B cell (primary cell): ENCODE results near the gene CCT4. TPM values are rescaled to one million over a fixed set of nuclear protein-coding genes. Genes with fewer than 3 reads are reported as not detected.
A peak's percentile ranks its signal among the peaks of the same experiment; 100 is the strongest.

Experiments used
- ATAC-seq: fragments of 200-7000 bp; cut with Tn5 transposase; one replicate; pipeline ENCODE4 v1.10.0; 2021; ENCODE audit warnings: low read depth, mild to moderate bottlenecking, moderate number of reproducible peaks, moderate library complexity
- CTCF ChIA-PET: fragments of 350-600 bp; sonication (Branson Sonifier 250); formaldehyde crosslinking; loops from one replicate; lab custom pipeline; 2021; ENCODE audit warnings: antibody characterized with exemption, inconsistent platforms; lab: Charles Lee
- POLR2A ChIA-PET: fragments of 350-600 bp; sonication (Branson Sonifier 250); formaldehyde crosslinking; loops from one replicate; lab custom pipeline; 2021; ENCODE audit warnings: antibody characterized with exemption; lab: Charles Lee
- DNase-seq: peaks from one replicate; pipeline ENCODE4 v3.0.0; 2013
- H2AFZ ChIP-seq: 2 replicates; pipeline ENCODE4 v1.6.1; 2012; ENCODE audit warnings: mild to moderate bottlenecking, low read depth, low read length; ENCODE audit not compliant: insufficient read depth, poor library complexity, severe bottlenecking
- H3K27ac ChIP-seq, 2 donors: 1 replicate in 1 of 2; 2 replicates in 1 of 2; pipeline ENCODE4 v1.5.1; 2012 to 2013; ENCODE audit warnings: low read length in 2 of 2, mild to moderate bottlenecking in 2 of 2, moderate library complexity in 1 of 2
- H3K27me3 ChIP-seq, 4 experiments: fragments of 200-600 bp in 1 of 4; sonication (generic) in 1 of 4; replicated peaks in 1 of 4; 1 replicate in 2 of 4; 2 replicates in 2 of 4; pipeline versions ENCODE4 v1.6.1 to v1.7.0; 2013 to 2016; ENCODE audit warnings: low read length in 3 of 4, mild to moderate bottlenecking in 2 of 4, mixed read lengths in 1 of 4, moderate library complexity in 1 of 4; ENCODE audit not compliant: insufficient read depth in 4 of 4, control insufficient read depth in 3 of 4; ENCODE audit errors: control extremely low read depth in 1 of 4
- H3K36me3 ChIP-seq, 2 experiments: replicated peaks in 1 of 2; 1 replicate in 1 of 2; 2 replicates in 1 of 2; pipeline versions ENCODE4 v1.6.1 to v1.7.1; 2013; ENCODE audit warnings: low read length in 1 of 2; ENCODE audit not compliant: insufficient read depth in 2 of 2, control insufficient read depth in 1 of 2; ENCODE audit errors: control extremely low read depth in 1 of 2, extremely low read depth in 1 of 2
- H3K4me1 ChIP-seq, 2 donors: fragments of 200-600 bp in 1 of 2; sonication (generic) in 1 of 2; 1 replicate in 1 of 2; 2 replicates in 1 of 2; pipeline versions ENCODE4 v1.5.1 to v1.6.1; 2013 to 2017; ENCODE audit warnings: low read length in 2 of 2; ENCODE audit not compliant: control insufficient read depth in 2 of 2, insufficient read depth in 2 of 2
- H3K4me2 ChIP-seq: replicated peaks from 2 replicates; pipeline ENCODE3; 2012; ENCODE audit warnings: mild to moderate bottlenecking, low read depth, low read length; ENCODE audit not compliant: poor library complexity, severe bottlenecking
- H3K4me3 ChIP-seq, 5 experiments: fragments of 200-600 bp in 1 of 5; sonication (generic) in 1 of 5; 1 replicate in 3 of 5; 2 replicates in 2 of 5; pipeline versions ENCODE4 v1.5.1 to v1.7.0; 2011 to 2016; ENCODE audit warnings: low read length in 4 of 5, mild to moderate bottlenecking in 4 of 5, low read depth in 2 of 5, control low read depth in 1 of 5, moderate library complexity in 1 of 5; ENCODE audit not compliant: insufficient read depth in 1 of 5; ENCODE audit errors: control extremely low read depth in 1 of 5, extremely low read depth in 1 of 5
- H3K79me2 ChIP-seq: fragments of 200-600 bp; sonication (generic); one replicate; pipeline ENCODE4 v1.6.0; 2016; ENCODE audit warnings: low read length; ENCODE audit not compliant: control insufficient read depth, insufficient read depth
- H3K9ac ChIP-seq: fragments of 200-600 bp; sonication (generic); 2 replicates; pipeline ENCODE4 v1.6.1; 2017; ENCODE audit warnings: mild to moderate bottlenecking, low read length, moderate library complexity
- H3K9me3 ChIP-seq, 3 donors: one replicate each; pipeline versions ENCODE4 v1.6.1 to v1.7.1; 2013; ENCODE audit warnings: low read length in 2 of 3; ENCODE audit not compliant: control insufficient read depth in 2 of 3, insufficient read depth in 1 of 3; ENCODE audit errors: control extremely low read depth in 1 of 3
- H4K20me1 ChIP-seq: 2 replicates; pipeline ENCODE4 v1.6.0; 2012; ENCODE audit warnings: mild to moderate bottlenecking, low read length; ENCODE audit not compliant: insufficient read depth, control insufficient read depth, poor library complexity, severe bottlenecking
- H3K27ac Mint-ChIP-seq: one replicate; pipeline ENCODE4 v1.8.0; 2021; ENCODE audit warnings: mixed read lengths
- H3K27me3 Mint-ChIP-seq: one replicate; pipeline ENCODE4 v1.8.0; 2021; ENCODE audit warnings: mixed read lengths
- H3K4me1 Mint-ChIP-seq: one replicate; pipeline ENCODE4 v1.8.0; 2021; ENCODE audit warnings: mixed read lengths
- H3K4me3 Mint-ChIP-seq: one replicate; pipeline ENCODE4 v1.8.0; 2021; ENCODE audit warnings: mixed read lengths
- H3K9me3 Mint-ChIP-seq: one replicate; pipeline ENCODE4 v1.8.0; 2022; ENCODE audit warnings: mixed read lengths; ENCODE audit not compliant: insufficient read depth
- CTCF ChIP-seq: fragments of 200-600 bp; IDR thresholded peaks from one replicate; pipeline ENCODE4 v1.8.0; 2022; ENCODE audit warnings: antibody characterized with exemption, mild to moderate bottlenecking
- EZH2 ChIP-seq: IDR thresholded peaks from 2 replicates; pipeline ENCODE4 v1.6.1; 2012; ENCODE audit warnings: borderline replicate concordance, low read depth, mild to moderate bottlenecking, moderate library complexity, low read length; ENCODE audit not compliant: insufficient read depth, poor library complexity, severe bottlenecking
- WGBS: methylation state at CpG from one replicate; pipeline ENCODE4 v1.1.5; 2013; ENCODE audit warnings: missing lambda C conversion rate; ENCODE audit not compliant: insufficient coverage; 5-methylcytosine and 5-hydroxymethylcytosine counted together
- intact Hi-C: fragments of 100-400 bp; cut with micrococcal nuclease; formaldehyde crosslinking; loops from one replicate; pipeline ENCODE4 v1.10.0; 2022
- polyA plus RNA-seq: library from polyadenylated mRNA; depleted of rRNA; stranded (reverse); fragments of >200 nt; gene quantifications from 2 replicates; pipeline ENCODE4 v1.2.3, GENCODE V29; 2012
- total RNA-seq, 2 donors: library from RNA; stranded (reverse); fragments of 120-200 nt in 1 of 2; gene quantifications; 1 replicate in 1 of 2; 2 replicates in 1 of 2; pipeline versions ENCODE4 v1.2.3 to v1.2.4, GENCODE V29; 2013 to 2022

The CCT4 gene
- total and polyA plus RNA-seq, 2 donors (not counting 1 experiment from before 2014, with no cell fraction given): 31.2 to 88.0 TPM

GRCh38 chr2:61926531-61927477 is 38.3 kb upstream of the CCT4 start:
- H3K9me3 Mint-ChIP-seq: no peaks in the 10 kb centered on the region
- peaks cover 16% of the 10 kb centered on the region for H3K79me2 ChIP-seq
- H4K20me1 ChIP-seq: no peaks in the 10 kb centered on the region
- no peaks in the 10 kb centered on the region for H3K9me3 ChIP-seq
- intact Hi-C loops: no loop called here
- ChIA-PET CTCF (interaction anchor here (0.6 to 1.1 kb wide), 2 partner anchors 484 to 485 kb away, joined by 3 to 4 read pairs; no protein-coding TSS in a partner anchor), POLR2A (no interaction called here)
- H3K9ac ChIP-seq: no peak overlapping the region
- no peaks in the 10 kb centered on the region for H3K27me3 ChIP-seq
- H3K27me3 Mint-ChIP-seq: no peaks in the 10 kb centered on the region
- no peak overlapping the region for H3K4me3 ChIP-seq
- no peak overlapping the region for H2AFZ ChIP-seq
- H3K27ac ChIP-seq: no peak overlapping the region
- ATAC-seq (no peak), DNase-seq (peak; percentile 13)
- WGBS: no CpG with 5 or more reads among the region's 8 CpGs
- H3K27ac Mint-ChIP-seq: no peak overlapping the region
- no peaks in the 10 kb centered on the region for H3K36me3 ChIP-seq
- TF ChIP-seq EZH2 (no peak), CTCF (no peak)
- peak overlapping the region; percentile 39 for H3K4me2 ChIP-seq
- peaks cover 6% of the 10 kb centered on the region in 2 donors for H3K4me1 ChIP-seq
- peaks cover 7% of the 10 kb centered on the region for H3K4me1 Mint-ChIP-seq
- H3K4me3 Mint-ChIP-seq: peak overlapping the region; percentile 4
